IPS-18c (cell line): ENCODE data around the gene MELK.
A peak's percentile ranks its signal among the peaks of the same experiment; 100 is the strongest.
"Not testable (repeated sequence)": the region's sequence is repeated elsewhere in the genome, so short reads cannot be mapped to it uniquely, and the experiment has no call there.

ENCODE experiments used
- H3K4me3 ChIP-seq: 2 replicates; pipeline ENCODE4 v1.7.0; 2013; ENCODE audit warnings: low read depth, mild to moderate bottlenecking, low read length, moderate library complexity; ENCODE audit not compliant: insufficient read depth
- H3K9me3 ChIP-seq: one replicate; pipeline ENCODE4 v1.6.1; 2013; ENCODE audit warnings: mild to moderate bottlenecking, low read length, moderate library complexity; ENCODE audit not compliant: control insufficient read depth, insufficient read depth

Gene MELK

DNA sequence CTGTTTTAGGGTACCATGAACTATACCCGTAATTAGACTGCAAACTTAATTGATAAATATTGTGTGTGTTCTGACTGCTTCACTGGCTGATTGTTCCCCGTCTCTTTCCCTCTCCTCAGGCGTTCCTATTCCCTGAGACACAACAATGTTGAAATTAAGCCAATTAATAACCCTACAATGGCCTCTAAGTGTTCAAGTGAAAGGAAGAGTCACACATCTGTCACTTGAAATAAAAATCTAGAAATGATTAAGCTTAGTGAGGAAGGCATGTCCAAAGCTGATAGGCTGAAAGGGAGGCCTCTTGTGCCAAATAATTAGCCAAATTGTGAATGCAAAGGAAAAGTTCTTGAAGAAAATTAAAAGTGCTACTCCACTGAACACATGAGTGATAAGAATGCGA, 4.0 kb upstream of the MELK start:
- not testable (repeated sequence) for H3K4me3 ChIP-seq, H3K9me3 ChIP-seq

DNA sequence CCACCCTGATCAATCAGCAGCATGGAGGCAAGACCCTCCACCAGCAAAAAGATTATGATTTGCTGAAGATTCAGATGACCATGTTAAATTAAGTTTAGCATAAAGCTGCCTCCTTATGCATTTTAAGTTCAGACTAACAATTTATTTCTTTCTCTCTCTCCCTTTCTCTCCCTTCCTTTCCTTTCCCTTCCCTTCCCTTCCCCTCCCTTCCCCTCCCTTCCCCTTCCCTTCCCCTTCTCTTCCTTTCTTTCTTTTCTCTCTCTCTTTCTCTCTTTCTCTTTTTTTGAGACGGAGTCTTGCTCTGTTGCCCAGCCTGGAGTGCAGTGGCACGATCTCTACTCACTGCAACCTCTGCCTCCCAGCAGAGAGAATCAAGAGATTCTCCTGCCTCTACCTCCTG, 1.4 kb upstream of the MELK start:
- Histone ChIP-seq H3K9me3 (no peaks in the 10 kb centered on the region), H3K4me3 (no peak overlapping the region)

DNA sequence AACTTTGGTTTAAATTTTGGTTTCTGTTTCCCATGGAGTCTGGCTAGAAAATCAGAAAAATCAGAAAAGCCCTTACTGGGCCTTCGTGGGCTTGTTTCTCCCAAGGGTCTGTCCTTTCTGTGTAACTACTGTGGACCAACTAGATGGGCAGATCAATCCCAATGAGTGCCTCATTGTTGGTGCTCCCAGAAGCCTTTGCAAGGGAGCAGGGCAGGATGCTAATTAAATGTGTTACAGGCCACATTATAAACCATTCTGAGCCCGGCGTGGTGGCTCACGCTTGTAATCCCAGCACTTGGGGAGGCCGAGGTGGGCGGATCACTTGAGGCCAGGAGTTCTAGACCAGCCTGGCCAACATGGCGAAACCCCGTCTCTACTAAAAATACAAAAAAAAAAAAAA, 1.4 kb downstream of the MELK start:
- H3K4me3 ChIP-seq: peak overlapping the region; percentile 93
- H3K9me3 ChIP-seq: not testable (repeated sequence)

DNA sequence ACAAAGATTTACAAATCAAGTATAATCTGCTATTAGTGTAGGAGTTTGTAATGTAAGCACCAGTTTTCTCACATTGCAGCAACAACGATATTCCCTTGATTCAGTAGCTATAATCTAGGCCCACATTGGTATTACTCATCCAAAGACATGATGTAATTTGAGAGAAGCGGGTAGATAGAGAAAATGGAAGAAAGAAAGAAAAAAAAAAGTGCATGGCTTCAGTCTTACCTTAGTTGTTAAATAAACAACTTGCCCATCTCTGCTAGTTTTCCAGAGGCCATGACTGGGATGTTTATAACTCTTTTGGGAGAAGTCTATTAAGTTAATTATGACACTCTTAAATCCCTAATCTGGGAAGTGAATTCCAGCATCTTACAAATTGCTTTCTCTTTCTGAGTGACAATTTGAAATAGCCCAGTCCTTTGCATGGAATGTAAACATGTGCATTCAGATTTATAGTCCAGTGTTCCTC, 2.8 kb downstream of the MELK start:
- no peak overlapping the region for H3K4me3 ChIP-seq

DNA sequence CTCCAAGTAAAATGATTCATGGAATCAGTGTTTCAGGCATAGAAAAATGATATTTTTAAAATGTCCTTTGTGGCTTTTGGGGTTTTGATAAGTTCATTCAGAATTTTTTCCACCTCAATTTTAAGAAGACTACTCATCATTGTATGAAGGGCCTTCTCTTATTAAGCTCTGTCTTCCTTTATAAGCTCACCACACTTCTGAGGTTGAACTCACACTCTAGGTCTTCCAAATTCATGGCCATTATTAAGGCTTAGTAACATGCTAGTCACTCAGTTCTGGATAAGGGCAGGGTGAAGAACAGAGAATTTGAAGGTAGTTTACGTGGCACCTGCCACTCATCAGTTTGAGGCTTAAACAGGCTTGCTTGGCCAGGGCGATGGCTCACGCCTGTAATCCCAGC, 4.2 kb downstream of the MELK start:
- H3K9me3 ChIP-seq: no peaks in the 10 kb centered on the region
- H3K4me3 ChIP-seq: no peak overlapping the region

More for the DNA sequence above, 2.8 kb downstream of the MELK start:
- H3K9me3 ChIP-seq: no peaks in the 10 kb centered on the region

DNA sequence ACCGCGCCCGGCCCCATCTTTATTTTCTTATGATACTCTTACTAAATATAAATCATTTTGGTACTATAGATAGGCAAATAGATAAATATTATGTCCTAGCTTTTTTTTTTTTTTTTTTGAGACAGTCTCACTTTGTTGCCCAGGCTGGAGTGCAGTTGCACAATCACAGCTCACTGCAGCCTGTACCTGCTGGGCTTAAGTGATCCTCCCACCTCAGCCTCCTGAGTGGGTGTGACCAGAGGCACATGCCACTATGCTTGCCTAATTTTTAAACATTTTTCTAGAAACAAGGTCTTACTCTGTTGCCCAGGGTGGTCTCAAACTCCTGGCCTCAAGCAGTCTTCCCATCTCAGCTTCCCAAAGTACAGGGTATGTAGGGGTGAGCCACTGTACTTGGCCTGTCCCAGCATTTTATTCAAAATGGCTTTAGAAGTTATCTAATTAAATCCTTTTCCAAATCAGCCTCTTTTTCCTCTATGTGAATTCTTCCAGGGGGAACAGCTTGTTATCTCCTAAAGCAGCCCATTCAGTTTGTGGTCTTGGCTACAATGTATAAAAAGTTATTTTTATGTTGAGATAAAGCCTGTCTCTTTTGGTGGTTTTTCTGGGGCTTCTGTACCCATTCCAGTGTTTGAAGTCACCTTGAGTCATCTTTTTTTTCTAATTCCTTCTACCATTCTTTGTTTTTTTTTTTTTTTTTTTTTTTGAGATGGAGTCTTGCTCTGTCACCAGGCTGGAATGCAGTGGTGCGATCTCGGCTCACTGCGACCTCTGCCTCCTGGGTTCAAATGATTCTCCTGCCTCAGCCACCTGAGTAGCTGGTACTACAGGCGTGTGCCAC, 12.1 kb downstream of the MELK start:
- Histone ChIP-seq H3K9me3 (no peaks in the 10 kb centered on the region), H3K4me3 (no peak overlapping the region)

DNA sequence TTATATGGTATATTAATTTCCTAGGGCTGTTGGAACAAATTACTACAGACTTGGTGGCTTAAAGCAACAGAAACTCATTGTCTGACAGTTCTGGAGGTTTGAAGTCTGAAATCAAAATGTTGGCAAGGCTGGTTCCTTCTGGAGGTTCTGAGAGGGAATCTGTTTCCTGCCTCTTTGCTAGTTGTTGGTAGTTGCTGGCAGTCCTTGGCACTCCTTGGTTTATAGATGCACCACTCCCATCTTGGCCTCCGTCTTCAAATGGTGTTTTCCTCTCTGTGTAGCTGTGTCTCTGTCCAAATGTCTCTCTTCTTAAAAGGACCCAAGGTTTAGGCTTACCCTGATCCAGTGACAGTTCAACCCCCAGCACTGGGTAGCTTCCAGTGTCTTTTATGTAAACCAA, 17.5 kb downstream of the MELK start:
- Histone ChIP-seq H3K4me3 (no peak overlapping the region), H3K9me3 (no peaks in the 10 kb centered on the region)

DNA sequence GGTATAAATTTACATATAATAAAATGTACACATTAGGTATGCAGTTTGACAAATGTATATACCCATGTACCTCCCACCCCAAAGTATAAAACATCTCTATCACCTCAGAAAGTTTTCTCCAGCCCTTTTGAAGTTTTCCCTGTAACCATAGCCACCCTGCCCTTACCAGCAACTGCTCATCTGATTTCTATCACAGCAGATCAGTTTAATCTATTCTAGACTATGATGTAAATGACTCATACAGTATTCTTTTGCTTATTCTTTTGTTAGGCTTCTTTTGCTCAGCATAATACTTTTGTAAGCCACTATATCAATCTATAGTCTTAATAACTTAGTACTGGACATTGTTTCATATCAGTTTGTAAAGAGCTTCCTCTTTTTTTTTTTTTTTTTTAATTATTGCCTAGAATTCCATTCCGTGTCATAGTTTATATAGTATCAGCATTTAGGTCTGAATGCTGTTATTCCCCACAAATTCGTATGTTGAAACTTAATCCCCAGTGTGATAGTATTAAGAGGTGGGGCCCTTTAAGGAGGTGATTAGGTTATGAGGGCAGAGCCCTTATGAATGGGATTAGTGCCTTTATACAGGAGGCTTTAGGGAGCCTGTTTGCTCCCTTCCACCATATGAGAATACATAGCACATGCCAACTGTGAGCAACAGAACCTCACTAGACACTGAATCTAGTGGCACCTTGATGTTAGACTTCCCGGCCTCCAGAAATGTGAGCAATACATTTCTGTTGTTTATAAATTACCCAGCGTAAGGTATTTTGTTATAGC, 20.3 kb downstream of the MELK start:
- H3K4me3 ChIP-seq: no peak overlapping the region
- no peaks in the 10 kb centered on the region for H3K9me3 ChIP-seq

DNA sequence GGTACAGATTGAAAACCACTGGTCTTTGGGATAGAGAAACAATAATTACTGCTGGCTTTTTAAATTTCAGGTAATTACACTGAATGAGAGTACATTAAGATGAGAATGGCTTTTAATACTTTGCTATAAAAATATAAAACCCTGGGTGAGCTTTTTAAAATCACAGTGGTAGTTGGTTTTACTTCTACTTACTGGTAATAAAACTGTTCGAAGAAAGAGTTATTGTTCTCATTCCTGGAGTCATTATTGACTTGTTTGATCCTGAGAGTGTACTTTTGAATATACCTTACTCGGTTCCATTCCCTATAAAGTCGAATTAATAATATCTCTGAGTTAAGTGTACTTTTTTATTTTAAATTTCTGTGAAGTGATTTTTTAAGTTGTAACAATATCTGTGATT, 21.5 kb downstream of the MELK start:
- H3K4me3 ChIP-seq: no peak overlapping the region

DNA sequence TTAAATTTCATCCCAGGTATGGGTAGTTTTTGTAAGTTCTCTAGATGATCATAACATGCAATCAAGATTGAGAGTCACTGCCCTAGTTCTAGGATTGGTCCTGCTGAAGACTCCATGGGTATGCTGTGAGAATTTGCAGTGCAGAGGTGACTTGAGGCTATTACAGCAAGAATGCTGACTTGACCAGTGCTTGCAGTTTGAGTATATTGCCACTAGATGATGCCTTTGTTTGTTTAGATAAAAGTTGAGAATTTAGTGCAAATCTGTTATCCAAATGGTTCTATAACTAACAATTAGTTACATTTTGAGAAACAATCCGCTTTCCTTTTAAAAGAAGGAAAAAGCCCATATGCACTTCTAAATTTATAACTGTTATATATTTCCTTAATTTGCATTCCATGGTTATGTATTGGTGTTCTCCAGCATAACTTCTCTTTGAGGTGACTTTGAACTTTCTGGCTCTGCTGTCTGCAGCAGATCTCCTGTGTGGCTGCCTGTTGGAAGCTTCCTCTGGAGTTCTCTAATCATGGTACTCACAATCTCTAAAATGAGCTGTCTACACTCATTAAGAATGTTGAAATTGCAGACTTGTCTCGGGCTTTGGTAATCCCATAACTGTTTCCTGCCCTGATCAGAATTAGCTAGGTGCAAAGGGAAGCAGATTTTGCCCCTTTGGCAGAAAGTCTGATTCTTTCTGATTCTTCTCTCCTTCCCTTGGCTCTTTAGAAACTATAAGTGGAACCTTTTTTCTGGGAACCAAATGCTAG, 24.9 kb downstream of the MELK start:
- Histone ChIP-seq H3K4me3 (no peak overlapping the region), H3K9me3 (no peaks in the 10 kb centered on the region)

More for the DNA sequence above, 21.5 kb downstream of the MELK start:
- H3K9me3 ChIP-seq: no peaks in the 10 kb centered on the region

DNA sequence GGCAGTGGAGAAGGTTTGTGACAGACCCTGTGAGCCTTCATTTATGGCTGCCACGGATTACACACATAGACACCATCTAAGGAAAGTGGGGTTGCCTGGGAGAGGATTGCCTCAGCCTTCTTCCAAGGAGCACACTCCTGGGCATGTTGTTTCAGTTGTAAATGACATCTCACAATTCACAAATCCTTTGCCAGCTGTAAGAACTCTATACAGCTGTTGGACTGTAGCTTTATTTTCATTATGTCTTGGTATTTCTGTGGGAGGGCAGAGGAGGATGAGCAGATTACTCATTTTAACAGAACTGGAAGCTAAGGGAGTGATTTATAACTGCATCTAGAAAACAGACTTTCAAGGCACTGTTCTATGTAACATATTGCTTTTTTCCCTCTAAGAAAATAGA, 25.6 kb downstream of the MELK start:
- H3K4me3 ChIP-seq: no peak overlapping the region
- H3K9me3 ChIP-seq: no peaks in the 10 kb centered on the region

DNA sequence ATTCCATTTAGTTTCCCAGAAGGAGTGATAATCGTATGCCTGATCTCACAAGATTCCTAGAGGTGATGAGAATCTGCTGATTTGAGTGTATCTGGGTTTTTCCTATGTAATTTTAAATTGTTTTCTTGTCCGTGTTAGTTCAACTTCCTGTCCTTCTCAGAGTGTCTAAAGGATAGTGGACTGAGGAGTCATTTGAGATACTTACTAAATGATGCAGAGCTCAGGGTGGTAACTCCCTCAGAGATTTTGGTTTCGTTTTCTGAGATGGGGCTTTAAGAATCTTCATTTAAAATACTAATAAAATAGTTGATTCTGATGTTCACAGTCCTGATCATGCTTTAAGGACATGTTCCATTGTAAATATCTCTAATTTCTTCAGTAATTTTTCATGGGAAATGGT, 30.3 kb downstream of the MELK start:
- no peak overlapping the region for H3K4me3 ChIP-seq
- no peaks in the 10 kb centered on the region for H3K9me3 ChIP-seq

DNA sequence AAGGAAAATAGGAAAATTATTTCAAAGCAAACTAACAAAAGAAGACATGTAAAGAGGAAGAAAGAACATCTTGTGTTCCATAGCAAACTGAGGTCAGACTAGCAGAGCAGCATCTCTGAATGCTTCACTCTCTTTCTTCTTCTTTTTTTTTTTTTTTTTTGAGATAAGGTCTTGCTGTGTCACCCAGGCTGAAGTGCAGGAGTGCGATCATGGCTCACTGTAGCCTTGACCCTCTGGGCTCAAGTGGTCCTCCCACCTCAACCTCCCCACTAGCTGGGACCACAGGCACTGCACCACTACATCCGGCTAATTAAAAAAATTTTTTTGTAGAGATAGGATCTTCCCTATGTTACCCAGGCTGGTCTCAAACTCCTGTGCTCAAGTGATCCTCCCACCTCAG, 36.6 kb downstream of the MELK start:
- H3K9me3 ChIP-seq: no peaks in the 10 kb centered on the region
- H3K4me3 ChIP-seq: no peak overlapping the region

DNA sequence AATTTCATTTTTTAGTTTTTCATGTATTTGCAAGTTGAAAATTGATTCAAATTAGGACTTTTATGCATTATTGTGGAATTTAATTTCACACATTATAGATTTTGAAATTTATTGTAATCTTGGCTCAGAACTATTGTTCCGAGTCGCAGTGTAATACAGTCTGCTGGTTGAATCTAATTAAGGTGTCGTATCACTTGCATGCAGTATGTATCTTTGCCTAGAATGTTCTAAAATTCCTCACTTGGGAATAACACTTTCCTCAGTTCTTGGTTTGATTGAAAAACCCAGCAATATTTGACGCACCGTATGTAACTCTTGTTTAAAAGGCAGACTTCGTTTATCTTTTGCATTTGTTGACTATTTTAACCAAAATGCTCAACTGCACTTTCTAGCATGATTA, 49.4 kb downstream of the MELK start:
- Histone ChIP-seq H3K9me3 (no peaks in the 10 kb centered on the region), H3K4me3 (no peak overlapping the region)

DNA sequence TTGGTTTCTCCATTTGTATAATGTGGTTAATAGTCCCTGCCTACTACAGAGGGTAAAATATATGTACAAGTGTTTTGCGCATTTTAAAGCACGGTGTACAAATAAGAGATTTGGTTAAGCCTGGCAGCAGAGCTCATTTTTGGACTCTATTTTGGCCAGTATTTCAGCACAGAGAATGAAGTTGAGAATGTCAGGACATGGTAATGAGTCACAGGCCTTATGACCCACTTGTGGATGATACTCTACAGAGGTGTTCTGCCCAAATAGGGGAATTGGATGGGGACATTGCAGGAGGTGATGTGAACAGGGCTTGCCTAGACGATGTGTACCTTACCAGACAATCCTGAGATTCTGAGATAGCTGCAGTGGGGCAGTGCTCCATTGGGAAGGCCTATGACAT, 50.6 kb downstream of the MELK start:
- Histone ChIP-seq H3K4me3 (no peak overlapping the region), H3K9me3 (no peaks in the 10 kb centered on the region)

DNA sequence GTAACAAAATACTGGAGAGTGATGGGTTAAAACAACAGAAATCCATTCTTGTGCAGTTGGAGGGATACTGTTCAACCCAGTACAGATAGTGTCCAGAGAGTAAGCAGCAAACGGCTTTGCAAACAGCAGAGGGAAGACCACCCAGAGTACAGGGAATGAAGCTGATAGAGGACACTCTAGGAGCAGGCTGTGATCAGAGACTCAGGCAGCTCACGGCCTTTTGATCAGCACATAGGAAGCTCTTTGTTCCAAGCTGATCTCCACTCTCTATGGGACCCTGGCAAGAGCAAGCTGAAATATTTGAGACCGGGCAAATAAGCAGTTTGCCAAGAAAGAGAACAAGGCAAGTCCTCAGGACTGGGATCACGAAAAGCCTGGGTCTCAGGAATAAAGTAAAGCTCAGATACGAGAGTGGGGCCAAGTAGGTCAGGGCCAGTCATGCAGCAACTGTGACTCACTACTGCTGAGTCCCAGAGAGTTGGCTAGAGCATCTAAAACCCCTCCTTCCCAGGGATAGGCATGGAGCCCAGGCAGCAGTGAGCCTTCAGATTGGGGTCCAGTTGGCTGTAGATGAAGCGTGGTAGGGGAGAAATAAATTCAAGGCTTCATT, 52.4 kb downstream of the MELK start:
- Histone ChIP-seq H3K9me3 (no peaks in the 10 kb centered on the region), H3K4me3 (no peak overlapping the region)

DNA sequence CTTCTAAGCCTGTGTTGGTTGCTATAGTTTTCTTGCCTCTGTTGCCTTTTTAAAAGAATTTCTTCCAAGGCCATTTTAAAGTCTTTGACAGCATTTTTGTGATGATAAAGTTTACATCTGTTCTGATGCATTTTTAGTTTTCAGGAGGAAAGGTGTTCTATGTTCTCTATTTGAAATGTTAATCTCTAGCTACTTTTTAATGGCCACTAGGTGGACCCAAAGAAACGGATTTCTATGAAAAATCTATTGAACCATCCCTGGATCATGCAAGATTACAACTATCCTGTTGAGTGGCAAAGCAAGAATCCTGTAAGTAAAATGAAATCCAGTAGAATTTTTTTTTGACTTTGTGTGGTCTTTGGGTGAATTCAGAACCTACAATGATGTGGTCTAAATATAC, 60.2 kb downstream of the MELK start:
- Histone ChIP-seq H3K9me3 (no peaks in the 10 kb centered on the region), H3K4me3 (no peak overlapping the region)
